D721Med (cell line): ENCODE data around the gene EMD.
A peak's percentile ranks its signal among the peaks of the same experiment; 100 is the strongest.
"Not testable (repeated sequence)": the region's sequence is repeated elsewhere in the genome, so short reads cannot be mapped to it uniquely, and the experiment has no call there.

ENCODE experiments used
- DNase-seq: peaks from one replicate; pipeline ENCODE4 v3.0.0; 2011; ENCODE audit warnings: low spot score; ENCODE audit not compliant: insufficient read length
- FAIRE-seq: peaks from 2 replicates; lab custom pipeline; 2011; peaks lifted over from hg19 to GRCh38; lab: Jason Lieb, UNC
- CTCF ChIP-seq: IDR thresholded peaks from 2 replicates; pipeline ENCODE4 v1.5.1; 2012; ENCODE audit warnings: mild to moderate bottlenecking, control low read depth; ENCODE audit not compliant: insufficient read depth; ENCODE audit errors: missing control alignments

Gene EMD

GRCh38 chrX:154378799-154379568 is at the start of gene EMD:
TSS of gene EMD (plus strand) at chrX:154379295. CDS start at chrX:154379485, 190 bp downstream.
- TF ChIP-seq CTCF = no peak
- no peak for FAIRE-seq
- DNase-seq = no peak

- TF ChIP-seq CTCF = no peak
- DNase-seq = no peak
- FAIRE-seq = no peak
Observed at GRCh38 chrX:154332561-154332960, 46.5 kb upstream of the EMD start.

- DNase-seq (no peak), FAIRE-seq (no peak)
- TF ChIP-seq CTCF = no peak
Observed at GRCh38 chrX:154333116-154333515, 46.0 kb upstream of the EMD start.

- DNase-seq (no peak), FAIRE-seq (no peak)
- no peak for TF ChIP-seq CTCF
Observed at GRCh38 chrX:154333837-154334271, 45.2 kb upstream of the EMD start.

GRCh38 chrX:154334496-154334895 is 44.6 kb upstream of the EMD start:
- no peak for DNase-seq
- no peak for FAIRE-seq
- no peak for TF ChIP-seq CTCF

- not testable (repeated sequence) for DNase-seq, FAIRE-seq
Observed at GRCh38 chrX:154341399-154342298, 37.4 kb upstream of the EMD start.

GRCh38 chrX:154343063-154343462 is 36.0 kb upstream of the EMD start:
- peak; percentile 92 for FAIRE-seq
- not testable (repeated sequence) for DNase-seq

- FAIRE-seq, DNase-seq: not testable (repeated sequence)
Observed at GRCh38 chrX:154343620-154344019, 35.5 kb upstream of the EMD start.
